Transverse colon (tissue), 4 donors: ENCODE measurements around the gene TBL1X.

Source experiments
- CTCF ChIP-seq, 5 experiments: fragments of 200-600 bp in 3 of 5; fragments of 450-650 bp in 2 of 5; sonication (generic) in 3 of 5; IDR thresholded peaks; 1 replicate in 2 of 5; 2 replicates in 3 of 5; pipeline ENCODE4 v1.5.1; 2016 to 2017; ENCODE audit warnings: antibody characterized with exemption in 5 of 5, inconsistent platforms in 3 of 5, mild to moderate bottlenecking in 2 of 5, moderate library complexity in 1 of 5
- EP300 ChIP-seq: sonication (generic); formaldehyde crosslinking; IDR thresholded peaks from one replicate; pipeline ENCODE4 v1.6.1; 2017; ENCODE audit warnings: antibody characterized with exemption, low read depth
- POLR2A ChIP-seq: fragments of 450-650 bp; IDR thresholded peaks from one replicate; pipeline ENCODE4 v1.6.1; 2016; ENCODE audit warnings: antibody characterized with exemption, mild to moderate bottlenecking, moderate library complexity
- POLR2AphosphoS5 ChIP-seq, 3 donors: sonication (generic); formaldehyde crosslinking; IDR thresholded peaks; one replicate each; pipeline ENCODE4 v1.6.1; 2016; ENCODE audit warnings: antibody characterized with exemption in 3 of 3

GRCh38 chrX:9466736-9467135, 1.9 kb downstream of the TBL1X start:
- TF ChIP-seq EP300 (no peak), POLR2A (no peak), CTCF (IDR thresholded peaks at IDR 0.05) (no peak), POLR2AphosphoS5 (IDR thresholded peaks at IDR 0.05) (no peak)
